Urinary bladder (tissue), 4 donors: Measurements from ENCODE around the gene TMEM187. TPM values are rescaled to one million over a fixed set of nuclear protein-coding genes. Genes with fewer than 3 reads are reported as not detected.

Experiments
- DNase-seq: peaks from one replicate; pipeline ENCODE4 v3.0.0-alpha.2; 2015; ENCODE audit errors: extremely low spot score
- H3K27ac ChIP-seq: one replicate; pipeline ENCODE4 v1.5.1; 2013; ENCODE audit warnings: low read depth, mild to moderate bottlenecking, moderate library complexity
- H3K36me3 ChIP-seq: one replicate; pipeline ENCODE4 v1.6.1; 2013; ENCODE audit warnings: mild to moderate bottlenecking, moderate library complexity; ENCODE audit not compliant: insufficient read depth
- H3K4me1 ChIP-seq: one replicate; pipeline ENCODE4 v1.6.1; 2013; ENCODE audit warnings: mild to moderate bottlenecking, moderate library complexity; ENCODE audit not compliant: insufficient read depth
- H3K4me3 ChIP-seq: one replicate; pipeline ENCODE4 v1.5.1; 2013; ENCODE audit warnings: low read depth, low read length
- WGBS: extraction: QIAGEN DNeasy Blood & Tissue Kit; methylation state at CpG from one replicate; pipeline ENCODE4 v1.1.7; 2013; 5-methylcytosine and 5-hydroxymethylcytosine counted together
- polyA plus RNA-seq: library from polyadenylated mRNA; stranded (reverse); fragments of 200-250 nt; gene quantifications from one replicate; pipeline ENCODE4 v1.2.3, GENCODE V29; 2013
- total RNA-seq: library from RNA; depleted of rRNA; stranded (reverse); fragments of >200 nt; gene quantifications from one replicate; pipeline ENCODE4 v1.2.3, GENCODE V29; 2014
- donor health status: healthy with polysubstance abuse.
- donor health status: healthy.

Gene TMEM187
- total and polyA plus RNA-seq, 2 donors = 2.3 to 13.6 TPM

DNA sequence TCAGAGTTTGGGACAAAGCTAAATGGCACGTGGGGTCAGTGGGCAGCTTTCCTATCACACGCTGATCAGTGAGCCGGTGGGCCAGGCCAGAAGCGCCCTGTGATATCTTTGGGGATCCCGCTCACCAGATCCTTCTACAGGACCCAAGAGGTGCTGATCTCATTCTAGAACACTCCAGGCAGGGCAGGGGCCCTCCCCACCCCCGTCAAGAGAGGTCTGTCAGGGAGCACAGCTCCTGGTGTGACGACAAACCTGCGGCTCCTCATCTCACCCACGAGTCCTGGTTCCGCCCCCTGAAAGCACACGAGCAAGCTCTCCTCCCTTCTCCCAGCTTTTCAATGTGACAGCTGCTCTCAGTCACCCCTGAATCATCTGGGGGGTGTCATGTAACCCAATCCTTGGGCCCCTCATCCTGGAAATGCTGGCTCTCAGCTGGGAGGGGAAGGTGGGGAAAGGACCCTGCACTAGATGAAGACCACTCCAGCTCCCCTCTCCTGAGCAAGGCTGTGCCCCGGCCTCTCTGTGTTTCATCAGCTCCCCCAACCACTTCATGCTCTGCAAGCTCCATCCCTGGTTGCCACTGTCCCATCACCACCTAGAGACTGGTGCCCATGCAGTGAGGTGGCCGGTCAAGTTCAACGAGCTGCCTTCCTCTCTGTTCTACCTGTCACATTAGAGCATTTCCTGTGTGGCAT lies 5.6 kb upstream of the TMEM187 start:
- Histone ChIP-seq H3K4me1 (no peaks in the 10 kb centered on the region), H3K4me3 (no peak overlapping the region), H3K36me3 (no peaks in the 10 kb centered on the region), H3K27ac (no peak overlapping the region)
- no peak for DNase-seq
- 63% methylated on average over 14 of the region's 14 CpGs for WGBS

DNA sequence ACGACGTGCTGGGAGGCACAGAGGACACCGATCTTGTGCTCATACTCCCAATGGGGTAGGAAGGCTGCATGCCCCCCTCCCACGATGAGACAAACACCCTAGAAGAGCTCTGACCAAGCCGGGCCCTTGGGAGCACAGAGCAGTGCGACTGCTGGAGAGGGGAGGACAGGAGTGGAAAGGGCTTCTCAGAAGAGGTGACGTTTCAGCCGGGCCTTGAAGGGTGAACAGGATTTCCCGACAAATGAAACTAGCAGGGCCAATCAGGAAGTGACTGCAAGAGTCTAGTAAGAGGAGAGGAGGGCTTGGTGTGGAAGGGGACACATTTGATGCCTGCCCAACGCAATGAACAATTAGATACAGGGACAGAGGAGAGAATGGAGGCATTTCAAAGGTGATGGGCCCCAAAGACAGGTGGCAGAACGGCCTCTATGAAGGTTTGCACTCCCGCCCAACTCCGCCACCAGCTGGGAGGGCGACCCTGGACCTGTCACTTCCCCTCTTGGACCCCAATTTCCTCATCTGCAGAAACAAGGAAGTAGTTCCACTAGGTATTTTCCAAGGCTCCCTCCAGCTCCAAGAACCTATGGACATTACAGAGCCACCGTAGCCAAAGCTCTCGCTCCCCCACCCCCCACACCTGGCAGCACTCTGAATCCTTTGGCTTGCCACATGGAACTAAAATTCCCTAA lies 4.9 kb upstream of the TMEM187 start:
- H3K4me3 ChIP-seq = no peak overlapping the region
- no peak for DNase-seq

DNA sequence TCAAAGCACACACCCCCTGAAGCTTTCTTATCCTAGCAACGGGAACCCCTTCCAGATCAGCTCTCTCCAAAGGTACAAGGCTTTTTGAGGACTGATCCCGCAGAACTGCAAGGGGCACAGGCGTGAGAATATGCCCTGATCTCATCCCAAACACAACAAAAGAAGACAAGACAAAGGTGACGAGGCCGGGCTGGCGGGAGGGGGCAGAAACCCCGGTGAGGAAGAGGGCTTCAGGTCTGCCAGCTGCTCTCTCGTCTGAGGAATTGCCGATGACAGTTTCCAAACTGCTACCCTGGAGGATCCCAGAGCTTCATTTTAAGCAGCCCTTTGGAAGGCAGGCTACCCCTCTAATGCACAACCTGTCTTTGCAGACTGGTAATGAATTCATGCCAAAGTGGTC lies 4.3 kb upstream of the TMEM187 start:
- H3K27ac ChIP-seq = no peak overlapping the region
- H3K4me1 ChIP-seq = no peaks in the 10 kb centered on the region
- DNase-seq = no peak
- no peaks in the 10 kb centered on the region for H3K36me3 ChIP-seq
- 35% methylated on average over 9 of the region's 9 CpGs for WGBS
- no peak overlapping the region for H3K4me3 ChIP-seq

More for the DNA sequence above, 4.9 kb upstream of the TMEM187 start:
- Histone ChIP-seq H3K36me3 (no peaks in the 10 kb centered on the region), H3K27ac (no peak overlapping the region), H3K4me1 (no peaks in the 10 kb centered on the region)
- 57% methylated on average over 16 of the region's 16 CpGs for WGBS

DNA sequence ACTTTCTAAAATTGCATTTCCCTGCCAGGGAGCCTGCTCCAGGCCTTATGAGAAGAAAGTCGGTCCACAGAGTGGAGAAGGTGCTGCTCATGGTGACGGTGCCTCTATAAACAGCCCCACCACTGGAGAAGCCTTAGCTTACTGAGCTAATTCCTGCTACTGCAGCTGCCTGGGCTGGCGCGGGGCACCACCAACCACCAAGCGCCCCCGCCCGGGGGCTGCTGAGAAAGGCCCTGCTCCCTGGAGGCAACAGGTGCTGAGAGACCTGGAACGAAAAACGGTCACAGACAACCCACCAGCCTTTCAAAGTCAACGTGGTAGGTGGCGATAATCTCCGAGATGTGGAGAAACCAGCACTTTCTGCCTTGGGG lies 3.8 kb upstream of the TMEM187 start:
- Histone ChIP-seq H3K36me3 (no peaks in the 10 kb centered on the region), H3K27ac (peak overlapping the region; percentile 60), H3K4me3 (peak overlapping the region; percentile 80), H3K4me1 (peaks cover 1% of the 10 kb centered on the region)
- no peak for DNase-seq
- whole genome bisulfite sequencing = 16% methylated on average over 12 of the region's 12 CpGs

DNA sequence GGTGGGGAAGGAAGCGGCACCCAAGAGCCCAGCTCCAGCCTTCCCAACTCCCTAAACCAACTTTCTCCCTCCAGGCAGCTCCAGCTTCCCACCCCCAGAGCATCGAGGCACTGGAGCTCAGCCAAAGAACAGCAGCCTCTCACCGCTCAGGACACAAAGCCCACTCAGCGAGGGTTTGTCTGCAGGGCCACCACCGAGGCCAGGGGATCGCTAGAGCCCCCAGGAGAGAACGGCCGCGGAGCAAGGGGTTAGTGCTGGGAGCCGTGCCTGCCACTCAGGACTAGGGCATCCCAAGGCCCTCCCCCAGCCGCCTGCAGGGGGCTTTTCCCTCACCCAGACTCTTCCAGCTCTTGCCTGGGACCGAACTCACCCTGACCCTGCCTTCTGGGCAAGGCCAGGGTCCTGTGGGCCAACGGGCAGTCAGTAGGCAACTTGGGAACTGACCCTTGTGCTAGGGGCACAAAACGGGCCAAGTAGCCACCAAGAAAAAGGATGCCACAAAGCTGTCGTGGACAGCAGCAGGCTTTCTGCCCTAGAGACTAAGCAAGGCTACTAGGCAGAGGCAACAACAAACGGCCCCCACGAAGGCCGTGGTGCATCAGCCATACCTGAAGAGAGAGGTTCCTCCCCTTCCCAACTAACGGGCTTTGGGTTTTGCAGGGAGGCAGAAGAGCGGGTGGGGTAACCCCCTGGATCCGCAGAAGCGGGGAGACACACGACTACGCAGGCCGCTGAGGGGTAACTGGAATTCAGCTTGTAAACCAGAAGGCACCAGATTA lies 3.2 kb upstream of the TMEM187 start:
- DNase-seq = no peak
- Histone ChIP-seq H3K27ac (peak overlapping the region; percentile 69), H3K36me3 (no peaks in the 10 kb centered on the region), H3K4me1 (peaks cover 1% of the 10 kb centered on the region), H3K4me3 (peak overlapping the region; percentile 80)
- WGBS = 10% methylated on average over 25 of the region's 25 CpGs

DNA sequence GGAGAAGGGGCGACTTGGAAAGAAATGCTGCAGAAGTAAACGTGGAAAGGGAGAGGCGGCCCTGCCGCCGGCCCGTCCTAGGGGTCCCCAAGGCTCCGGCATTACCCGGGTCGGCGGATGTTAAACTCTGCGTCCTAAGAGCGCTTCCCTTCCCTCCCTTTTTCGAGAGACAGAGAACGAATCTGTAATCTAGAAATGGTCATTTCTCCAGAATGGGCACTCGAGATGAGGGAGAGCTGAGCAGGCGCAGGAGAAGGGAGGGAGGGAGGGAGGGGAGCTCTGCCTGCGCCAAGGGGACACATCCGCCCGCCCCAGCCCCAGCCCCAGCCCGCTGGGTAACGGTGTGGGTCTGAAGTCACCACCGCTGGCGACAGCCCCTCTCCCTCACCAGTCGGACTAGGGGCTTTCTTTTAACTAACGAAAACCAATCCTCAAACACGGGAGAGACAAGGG lies 2.6 kb upstream of the TMEM187 start:
- Histone ChIP-seq H3K36me3 (no peaks in the 10 kb centered on the region), H3K4me3 (peak overlapping the region; percentile 80), H3K4me1 (peaks cover 1% of the 10 kb centered on the region), H3K27ac (peak overlapping the region; percentile 64)
- no peak for DNase-seq
- 1% methylated on average over 26 of the region's 26 CpGs for WGBS

DNA sequence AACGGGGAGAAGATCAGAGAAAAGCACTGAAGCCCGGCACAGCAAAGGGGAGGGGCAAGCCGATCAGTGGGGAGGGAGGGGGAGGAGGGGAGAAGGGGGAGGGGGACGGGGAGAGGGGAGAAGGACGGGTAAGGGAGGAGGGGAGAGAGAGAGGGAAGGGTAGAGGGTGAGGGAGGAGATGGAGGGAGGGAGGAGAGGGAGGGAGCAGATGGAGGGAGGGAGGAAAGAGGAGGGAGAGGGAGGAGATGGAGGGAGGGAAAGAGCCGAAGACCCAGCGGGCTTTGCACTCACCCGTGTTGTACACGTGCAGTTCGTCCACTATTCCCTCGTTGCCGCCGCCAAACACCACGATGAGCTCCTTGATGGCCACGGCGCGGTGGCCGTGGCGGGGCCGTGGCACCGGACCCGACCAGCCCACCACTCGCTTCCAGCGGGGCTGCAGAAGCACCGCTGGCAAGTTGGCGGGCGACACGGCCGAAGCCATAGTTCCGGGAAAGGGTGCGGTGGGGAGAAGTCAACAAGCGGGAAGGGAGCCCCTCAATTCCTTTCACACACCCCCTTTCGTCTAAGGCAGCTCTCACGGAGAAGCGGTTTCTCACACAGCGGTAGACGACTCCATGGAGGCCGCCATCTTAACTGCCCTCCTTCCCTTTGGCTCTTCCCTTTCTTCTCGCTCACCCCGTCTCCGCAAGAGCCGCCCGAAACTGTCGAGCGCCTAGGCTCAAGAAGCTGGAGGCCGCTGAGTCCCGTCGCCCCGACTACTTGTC lies 2.0 kb upstream of the TMEM187 start:
- Histone ChIP-seq H3K4me1 (peaks cover 1% of the 10 kb centered on the region), H3K36me3 (no peaks in the 10 kb centered on the region), H3K27ac (peak overlapping the region; percentile 99), H3K4me3 (peak overlapping the region; percentile 80)
- no peak for DNase-seq
- WGBS = under 1% methylated on average over 48 of the region's 49 CpGs

DNA sequence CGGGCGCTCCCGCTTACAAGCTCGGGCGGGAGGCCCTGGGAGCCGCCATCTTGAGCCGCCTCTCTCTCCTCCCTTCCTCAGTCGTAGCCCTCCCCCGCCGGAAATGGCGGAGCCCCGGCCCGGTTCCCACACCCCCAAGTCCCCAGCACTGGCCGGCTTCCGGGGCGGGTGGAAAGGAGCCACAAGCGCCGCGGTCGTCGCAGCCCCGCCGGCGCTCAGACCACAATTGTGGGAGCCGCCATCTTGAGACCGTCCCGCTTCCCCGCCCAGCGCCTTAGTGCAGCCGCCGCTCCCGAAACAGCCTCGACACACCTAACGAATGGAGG lies 1.5 kb upstream of the TMEM187 start:
- Histone ChIP-seq H3K27ac (peak overlapping the region; percentile 99), H3K36me3 (no peaks in the 10 kb centered on the region), H3K4me3 (peak overlapping the region; percentile 80), H3K4me1 (peaks cover 1% of the 10 kb centered on the region)
- WGBS = under 1% methylated on average over 34 of the region's 34 CpGs
- peak; percentile 43 for DNase-seq

DNA sequence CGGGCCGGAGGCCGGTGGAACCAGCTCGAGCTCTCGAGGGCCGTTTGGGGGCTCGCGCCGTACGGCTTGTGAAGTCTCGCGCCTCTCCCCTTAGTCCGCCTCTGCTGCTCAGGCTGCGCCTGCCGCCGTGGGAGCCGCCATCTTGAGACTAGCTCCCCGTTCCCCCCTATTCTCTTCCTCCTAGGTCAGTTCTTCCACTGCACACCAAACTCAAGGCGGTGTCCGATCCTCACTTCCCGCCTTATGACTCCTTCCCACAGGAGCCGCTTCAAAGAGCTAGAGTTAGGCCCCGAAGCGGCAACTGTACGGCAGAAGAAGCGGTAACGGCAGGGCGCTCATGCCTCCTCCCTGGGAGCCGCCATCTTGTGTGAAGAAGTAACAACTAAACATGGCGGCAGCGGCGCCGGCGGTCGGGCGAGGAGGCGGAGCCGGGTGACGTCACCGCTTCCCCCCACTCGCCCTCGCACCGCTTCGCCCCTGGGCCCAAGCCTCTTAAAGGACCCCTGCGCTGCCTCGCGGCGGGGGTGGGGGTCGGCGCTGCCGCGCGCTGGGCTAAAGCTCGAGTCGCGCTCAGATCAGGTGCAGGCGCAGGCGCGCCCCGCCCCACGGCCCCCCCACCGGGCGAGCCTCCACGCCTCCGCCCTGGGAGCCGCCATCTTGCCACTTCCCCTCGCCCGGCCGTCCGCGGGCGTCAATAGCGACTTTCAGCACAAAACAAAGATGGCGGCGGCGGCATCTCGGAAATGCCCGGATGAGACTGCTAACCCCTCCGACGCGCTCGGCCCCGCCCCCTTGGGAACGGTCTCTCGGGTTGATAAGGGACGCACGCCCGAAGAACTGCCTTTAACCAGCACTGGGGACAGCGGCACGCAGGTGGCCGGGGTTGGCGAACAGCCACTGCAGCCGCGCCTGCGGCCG lies 845 bp upstream of the TMEM187 start, which contains the start of gene HCFC1:
TSS of gene HCFC1 (minus strand) at position 369 of the 918 bp plus-strand sequence. CDS start 978 bp downstream, outside the sequence.
- peak; percentile 71 for DNase-seq
- Histone ChIP-seq H3K4me1 (peaks cover 1% of the 10 kb centered on the region), H3K27ac (peak within 1 kb of the TSS; percentile 99), H3K36me3 (no peaks in the 10 kb centered on the region), H3K4me3 (peak within 1 kb of the TSS; percentile 80)
- under 1% methylated on average over 93 of the region's 96 CpGs for WGBS

DNA sequence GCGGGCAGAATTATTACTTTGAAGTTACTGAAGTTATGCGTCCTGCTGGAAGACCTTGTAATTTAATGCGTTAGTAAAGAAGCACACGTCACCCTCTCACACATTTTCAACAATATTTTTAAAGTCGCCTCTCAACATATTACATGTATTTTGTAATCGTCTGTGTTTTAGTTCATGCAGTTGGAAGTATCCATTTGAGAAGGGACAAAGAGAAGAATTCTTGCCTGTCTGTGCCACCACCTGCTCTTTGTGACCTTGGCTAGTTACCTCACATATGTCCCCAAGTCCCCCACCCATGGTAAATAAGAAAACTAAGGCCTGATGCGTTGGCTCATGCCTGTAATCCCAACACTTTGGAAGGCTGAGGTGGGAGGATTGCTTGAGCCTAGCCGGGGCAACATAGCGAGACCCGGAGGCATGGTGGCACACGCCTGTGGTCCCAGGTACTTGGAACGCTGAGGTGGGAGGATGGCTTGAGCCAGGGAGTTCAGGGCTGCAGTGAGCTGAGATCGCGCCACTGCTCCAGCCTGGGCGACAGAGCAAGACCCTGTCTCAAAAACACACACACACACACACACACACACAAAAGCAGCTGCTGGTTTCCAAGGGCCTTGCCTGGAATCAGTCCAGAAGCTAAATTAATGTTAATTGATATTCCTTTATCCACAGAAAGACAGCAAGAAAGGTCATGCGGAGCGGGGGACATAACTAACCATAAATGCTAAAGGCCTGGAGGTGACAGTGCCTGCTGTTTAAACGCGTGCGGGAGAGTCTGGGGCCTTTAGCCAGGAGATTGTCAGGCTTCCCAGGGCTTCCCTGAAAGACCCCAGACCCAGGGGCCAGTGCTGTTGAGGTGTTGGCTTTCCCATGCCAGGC lies 811 bp downstream of the TMEM187 start:
- Histone ChIP-seq H3K4me3 (peak overlapping the region; percentile 80), H3K36me3 (no peaks in the 10 kb centered on the region), H3K4me1 (peaks cover 1% of the 10 kb centered on the region), H3K27ac (peak overlapping the region; percentile 99)
- DNase-seq = no peak
- WGBS = 38% methylated on average over 20 of the region's 20 CpGs

DNA sequence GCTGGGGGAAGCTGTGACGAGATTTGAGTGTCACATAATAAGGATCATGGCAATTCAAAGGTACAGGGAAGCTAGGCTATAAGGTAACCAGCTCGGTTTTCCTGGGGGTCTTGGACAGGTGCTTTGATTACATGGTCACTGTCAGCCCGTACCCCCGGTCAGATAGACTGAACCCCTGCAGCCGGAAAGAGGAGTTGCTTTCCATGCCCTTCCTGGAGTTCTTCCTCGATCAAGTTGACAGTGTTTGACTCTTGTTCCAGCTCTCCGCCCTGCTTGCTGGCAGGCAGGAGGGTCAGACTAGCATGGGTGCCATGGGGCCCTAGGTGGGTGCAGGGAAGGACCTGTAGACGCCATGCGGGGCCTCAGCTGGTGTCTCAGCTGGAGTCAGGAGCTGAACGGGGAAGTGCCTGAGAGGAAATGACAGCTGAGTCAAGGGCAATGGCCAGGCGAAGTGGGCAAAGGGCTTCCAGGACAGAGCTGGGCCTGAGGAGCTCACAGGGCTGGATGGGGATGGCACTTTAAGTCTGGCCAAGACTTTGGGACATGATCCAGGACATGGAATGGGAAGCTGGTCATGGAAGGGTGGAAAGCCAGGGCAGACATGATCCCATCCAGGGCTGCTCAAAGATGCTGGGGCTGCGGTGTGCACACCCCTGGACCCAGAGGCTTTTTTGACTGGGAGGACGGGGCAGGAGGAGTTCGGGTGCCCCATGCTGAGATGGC lies 1.6 kb downstream of the TMEM187 start:
- Histone ChIP-seq H3K36me3 (no peaks in the 10 kb centered on the region), H3K4me3 (no peak overlapping the region), H3K4me1 (peaks cover 1% of the 10 kb centered on the region), H3K27ac (peak overlapping the region; percentile 99)
- no peak for DNase-seq
- 72% methylated on average over 14 of the region's 14 CpGs for WGBS
